ENCODE measurements around the gene RLBP1. TPM values are rescaled to one million over a fixed set of nuclear protein-coding genes. Genes with fewer than 3 reads are reported as not detected.

Gene RLBP1
- total and polyA plus RNA-seq, 9 of the 15 experiments (the other 6 are each of a cell fraction or from before 2014, with no cell fraction given), result 0.05 TPM; not detected in 8

DNA sequence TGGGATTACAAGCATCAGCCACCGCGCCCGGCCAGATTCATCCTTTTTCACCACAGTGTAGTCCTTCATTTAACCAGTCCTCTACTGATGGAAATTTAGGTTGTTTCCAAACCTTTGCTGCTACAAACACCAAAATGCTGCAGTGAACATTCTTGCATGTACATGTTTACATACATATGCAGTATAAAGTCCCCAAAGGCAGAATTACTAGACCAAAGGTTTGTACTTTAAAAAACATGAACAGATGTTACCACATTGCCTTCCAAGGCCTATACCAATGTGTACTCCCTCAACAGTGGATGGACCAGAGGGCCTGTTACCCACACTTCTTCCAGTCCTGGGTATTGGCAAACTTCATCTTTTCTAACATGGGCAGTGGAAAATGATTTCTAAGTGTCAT is 51.0 kb downstream of the RLBP1 start (continued):
- no peak for TF ChIP-seq ZNF197 (CRISPR knock-in tag; IDR thresholded peaks at IDR 0.05; ENCODE audit: low read depth)
- no peak for TF ChIP-seq MAZ (CRISPR knock-in tag; conservative IDR thresholded peaks at IDR 0.05 in 1 of 2, IDR thresholded peaks at IDR 0.05 in 1 of 2)
- no peak for TF ChIP-seq ZNF79 (CRISPR knock-in tag; IDR thresholded peaks at IDR 0.05; ENCODE audit: low read depth)

DNA sequence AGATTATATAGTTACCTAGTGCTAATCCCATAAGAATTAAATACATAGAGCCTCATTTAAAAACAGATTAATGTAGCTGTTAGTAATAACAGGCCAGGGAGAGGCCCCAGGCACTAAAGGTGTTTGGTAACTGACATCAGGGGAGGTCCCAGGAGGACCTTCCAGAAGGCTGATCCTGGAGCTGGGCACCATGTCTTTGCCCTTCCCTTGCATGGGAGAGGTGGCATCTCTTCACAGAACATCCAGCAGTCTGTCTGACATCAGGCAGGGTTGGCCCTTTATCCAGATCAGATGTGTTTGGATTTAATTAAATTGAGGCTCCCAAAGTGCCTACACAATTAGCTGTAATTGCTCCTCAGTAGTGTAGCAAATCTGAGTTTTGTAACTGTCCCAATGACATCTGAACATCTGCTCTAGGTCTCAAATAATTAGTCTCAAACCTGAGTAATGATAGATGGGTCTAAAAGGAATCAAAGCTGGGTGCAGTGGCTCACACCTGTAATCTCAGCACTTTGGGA is 53.0 kb downstream of the RLBP1 start:
- Histone ChIP-seq H3K9me3 (replicated peaks; ENCODE audit: control insufficient read depth, insufficient read depth, low read depth, low read length) (no peaks in the 10 kb centered on the region), H3K36me3 (ENCODE audit: control insufficient read depth, insufficient read depth, low read length) (peaks cover 61% of the 10 kb centered on the region), H3K79me2 (ENCODE audit: control insufficient read depth, insufficient read depth, low read length) (peaks cover 2% of the 10 kb centered on the region; the same call in 1 of the 3 replicates), H3K9me1 (ENCODE audit: control insufficient read depth, insufficient read depth, low read length) (no peaks in the 10 kb centered on the region), H2AFZ (ENCODE audit: low read depth, low read length) (no peak overlapping the region), H3K27me3 (ENCODE audit: control insufficient read depth in 2 of 2, insufficient read depth in 2 of 2, low read length in 2 of 2) (no peaks in the 10 kb centered on the region), H3K4me2 (ENCODE audit: insufficient read depth, low read length) (no peak overlapping the region), H3K4me1 (replicated peaks in 1 of 2; ENCODE audit: control insufficient read depth in 2 of 2, insufficient read depth in 2 of 2, low read length in 2 of 2) (peaks cover 0 to 14% of the 10 kb centered on the region in 2 experiments; a peak in 2 of 5 replicates), H3K9ac (ENCODE audit: insufficient read depth in 1 of 2, low read depth in 2 of 2, low read length in 2 of 2) (no peak overlapping the region), H3K27ac (ENCODE audit: extremely low read depth, low read depth, low read length) (peak overlapping the region; percentile 62; the same call in 1 of the 3 replicates), H3K4me3 (no peak overlapping the region), H4K20me1 (replicated peaks; ENCODE audit: control insufficient read depth, insufficient read depth, low read length) (no peaks in the 10 kb centered on the region)
- FAIRE-seq (no peak), DNase-seq (ENCODE audit: extremely low read depth in 1 of 4, low spot score in 3 of 4) (no peak), ATAC-seq (no peak)
- BruUV-seq (replicated peaks), result no TSS peak
- ChIA-PET POLR2A (interaction anchor here (0.9 kb wide), 1 partner anchor 82 kb away, joined by 3 read pairs; no protein-coding TSS in a partner anchor), CTCF (ENCODE audit: low intra/inter-chr PET ratio) (no interaction called here)
- in situ Hi-C loops (cut with MboI), result no loop called here
- TF ChIP-seq ZNF668 (CRISPR knock-in tag; IDR thresholded peaks at IDR 0.05) (no peak), SMARCB1 (IDR thresholded peaks at IDR 0.05; ENCODE audit: insufficient read length, low read depth) (no peak), RUNX1 (IDR thresholded peaks at IDR 0.05; ENCODE audit: low read depth) (no peak), RBM14 (IDR thresholded peaks at IDR 0.05; ENCODE audit: borderline replicate concordance, insufficient read depth, low read depth, low read length) (no peak), NFE2 (IDR thresholded peaks at IDR 0.05; ENCODE audit: low read depth) (no peak)
- TF ChIP-seq, protein P1, sequence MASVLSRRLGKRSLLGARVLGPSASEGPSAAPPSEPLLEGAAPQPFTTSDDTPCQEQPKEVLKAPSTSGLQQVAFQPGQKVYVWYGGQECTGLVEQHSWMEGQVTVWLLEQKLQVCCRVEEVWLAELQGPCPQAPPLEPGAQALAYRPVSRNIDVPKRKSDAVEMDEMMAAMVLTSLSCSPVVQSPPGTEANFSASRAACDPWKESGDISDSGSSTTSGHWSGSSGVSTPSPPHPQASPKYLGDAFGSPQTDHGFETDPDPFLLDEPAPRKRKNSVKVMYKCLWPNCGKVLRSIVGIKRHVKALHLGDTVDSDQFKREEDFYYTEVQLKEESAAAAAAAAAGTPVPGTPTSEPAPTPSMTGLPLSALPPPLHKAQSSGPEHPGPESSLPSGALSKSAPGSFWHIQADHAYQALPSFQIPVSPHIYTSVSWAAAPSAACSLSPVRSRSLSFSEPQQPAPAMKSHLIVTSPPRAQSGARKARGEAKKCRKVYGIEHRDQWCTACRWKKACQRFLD (CRISPR knock-in tag; IDR thresholded peaks at IDR 0.05), result no peak
- intact Hi-C loops (cut with micrococcal nuclease), result no loop called here

Measured in K562 (cell line).